Upper lobe of right lung (tissue), 1 donor: ENCODE results near the gene KCTD1. TPM values are rescaled to one million over a fixed set of nuclear protein-coding genes. Genes with fewer than 3 reads are reported as not detected.

Source experiments
- ATAC-seq: fragments of 200-7000 bp; cut with Tn5 transposase; one replicate; pipeline ENCODE4 v1.9.1; 2020; ENCODE audit warnings: mild to moderate bottlenecking, moderate library complexity
- DNase-seq: peaks from one replicate; pipeline ENCODE4 v3.0.0-alpha.2; 2020
- H3K27ac ChIP-seq: fragments of 200-600 bp; one replicate; pipeline ENCODE4 v1.8.0; 2022
- H3K27me3 ChIP-seq: fragments of 200-600 bp; one replicate; pipeline ENCODE4 v1.8.0; 2022; ENCODE audit warnings: mild to moderate bottlenecking
- H3K36me3 ChIP-seq: fragments of 200-600 bp; one replicate; pipeline ENCODE4 v1.8.0; 2022
- H3K4me1 ChIP-seq: fragments of 200-600 bp; one replicate; pipeline ENCODE4 v1.8.0; 2022
- H3K4me3 ChIP-seq: fragments of 200-600 bp; one replicate; pipeline ENCODE4 v1.8.0; 2022; ENCODE audit warnings: mild to moderate bottlenecking
- H3K9me3 ChIP-seq: fragments of 200-600 bp; one replicate; pipeline ENCODE4 v1.8.0; 2022
- intact Hi-C: fragments of 100-400 bp; cut with DNase I; formaldehyde crosslinking; loops from one replicate; pipeline ENCODE4 v1.11.0; 2022
- total RNA-seq: library from RNA; stranded (reverse); fragmentation: NEBNext Ultra II Directional; extraction: Animal tissue kit (Norgen Biotek cat#: 25700); gene quantifications from one replicate; pipeline ENCODE4 v1.2.1, GENCODE V29; 2021
- TF ChIP-seq, protein P1 (sequence below): fragments of 200-600 bp; IDR thresholded peaks from one replicate; pipeline ENCODE4 v1.8.0; 2022; ENCODE audit warnings: antibody characterized with exemption
- donor health status: DM: no; HTN: yes; CAD: no; lungs with severe emphysema.

Gene KCTD1
- total RNA-seq, 1 donor from 2014 or later, result 9.8 TPM

GRCh38 chr18:26453386-26453901 lies 94.9 kb downstream of the KCTD1 start:
- no peaks in the 10 kb centered on the region for H3K9me3 ChIP-seq
- TF ChIP-seq, protein P1, sequence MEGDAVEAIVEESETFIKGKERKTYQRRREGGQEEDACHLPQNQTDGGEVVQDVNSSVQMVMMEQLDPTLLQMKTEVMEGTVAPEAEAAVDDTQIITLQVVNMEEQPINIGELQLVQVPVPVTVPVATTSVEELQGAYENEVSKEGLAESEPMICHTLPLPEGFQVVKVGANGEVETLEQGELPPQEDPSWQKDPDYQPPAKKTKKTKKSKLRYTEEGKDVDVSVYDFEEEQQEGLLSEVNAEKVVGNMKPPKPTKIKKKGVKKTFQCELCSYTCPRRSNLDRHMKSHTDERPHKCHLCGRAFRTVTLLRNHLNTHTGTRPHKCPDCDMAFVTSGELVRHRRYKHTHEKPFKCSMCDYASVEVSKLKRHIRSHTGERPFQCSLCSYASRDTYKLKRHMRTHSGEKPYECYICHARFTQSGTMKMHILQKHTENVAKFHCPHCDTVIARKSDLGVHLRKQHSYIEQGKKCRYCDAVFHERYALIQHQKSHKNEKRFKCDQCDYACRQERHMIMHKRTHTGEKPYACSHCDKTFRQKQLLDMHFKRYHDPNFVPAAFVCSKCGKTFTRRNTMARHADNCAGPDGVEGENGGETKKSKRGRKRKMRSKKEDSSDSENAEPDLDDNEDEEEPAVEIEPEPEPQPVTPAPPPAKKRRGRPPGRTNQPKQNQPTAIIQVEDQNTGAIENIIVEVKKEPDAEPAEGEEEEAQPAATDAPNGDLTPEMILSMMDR, result no peak
- no peaks in the 10 kb centered on the region for H3K36me3 ChIP-seq
- no peaks in the 10 kb centered on the region for H3K27me3 ChIP-seq
- DNase-seq (no peak), ATAC-seq (no peak)
- no peak overlapping the region for H3K4me3 ChIP-seq
- intact Hi-C loops, result no loop called here
- no peak overlapping the region for H3K27ac ChIP-seq
- H3K4me1 ChIP-seq, result no peaks in the 10 kb centered on the region

- no peaks in the 10 kb centered on the region for H3K4me1 ChIP-seq
- TF ChIP-seq, protein P1, result no peak
- ATAC-seq (no peak), DNase-seq (no peak)
- no peaks in the 10 kb centered on the region for H3K9me3 ChIP-seq
- H3K27ac ChIP-seq, result no peak overlapping the region
- no peaks in the 10 kb centered on the region for H3K27me3 ChIP-seq
- H3K36me3 ChIP-seq, result no peaks in the 10 kb centered on the region
- no peak overlapping the region for H3K4me3 ChIP-seq
- intact Hi-C loops, result no loop called here
Observed at GRCh38 chr18:26450989-26451682, 97.2 kb downstream of the KCTD1 start.

DNA sequence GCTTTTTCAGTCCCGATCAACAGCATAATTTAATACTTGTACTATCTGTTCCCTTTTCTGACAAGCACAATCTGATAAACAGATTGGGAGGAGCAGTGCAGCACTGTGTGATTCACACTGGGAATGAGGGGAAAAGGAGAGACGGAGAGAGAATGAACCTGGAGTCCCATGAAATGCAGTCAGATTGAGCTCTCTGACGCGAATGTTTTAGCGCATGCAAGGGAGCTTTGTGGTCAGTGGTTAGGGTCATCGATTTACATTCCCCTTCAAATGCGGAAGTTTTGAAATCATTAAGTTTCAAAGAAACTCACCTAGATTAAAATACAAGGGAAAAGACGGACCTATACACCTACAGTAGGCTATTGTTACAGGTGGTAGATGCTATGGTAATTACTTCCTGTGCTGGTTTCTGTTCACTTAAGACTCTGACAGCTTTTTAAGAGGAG lies 99.6 kb downstream of the KCTD1 start:
- intact Hi-C loops, result no loop called here
- TF ChIP-seq, protein P1, result no peak
- no peak overlapping the region for H3K27ac ChIP-seq
- H3K4me1 ChIP-seq, result no peaks in the 10 kb centered on the region
- no peaks in the 10 kb centered on the region for H3K27me3 ChIP-seq
- H3K4me3 ChIP-seq, result no peak overlapping the region
- no peaks in the 10 kb centered on the region for H3K36me3 ChIP-seq
- DNase-seq (no peak), ATAC-seq (no peak)
- no peaks in the 10 kb centered on the region for H3K9me3 ChIP-seq

GRCh38 chr18:26443853-26444252 lies 104.5 kb downstream of the KCTD1 start:
- Histone ChIP-seq H3K27ac (no peak overlapping the region), H3K4me1 (no peaks in the 10 kb centered on the region), H3K27me3 (no peaks in the 10 kb centered on the region), H3K36me3 (no peaks in the 10 kb centered on the region), H3K4me3 (no peak overlapping the region), H3K9me3 (no peaks in the 10 kb centered on the region)
- DNase-seq (no peak), ATAC-seq (no peak)
- TF ChIP-seq, protein P1, result no peak
- intact Hi-C loops, result no loop called here

GRCh38 chr18:26442126-26442525 lies 106.2 kb downstream of the KCTD1 start:
- intact Hi-C loops, result no loop called here
- TF ChIP-seq, protein P1, result no peak
- Histone ChIP-seq H3K27me3 (no peaks in the 10 kb centered on the region), H3K4me3 (no peak overlapping the region), H3K27ac (no peak overlapping the region), H3K9me3 (no peaks in the 10 kb centered on the region), H3K36me3 (no peaks in the 10 kb centered on the region), H3K4me1 (no peaks in the 10 kb centered on the region)
- DNase-seq, result no peak
- no peak for ATAC-seq
